ENCODE data around the gene EXD2.

Gene EXD2

GRCh38 chr14:69226736-69227135 lies 35.4 kb downstream of the EXD2 start:
- TF ChIP-seq POLR2A (IDR thresholded peaks at IDR 0.05; ENCODE audit: low read depth, low read length), result no peak
- DNase-seq (ENCODE audit: insufficient read length, low spot score) (no peak), FAIRE-seq (no peak)

- no peak for TF ChIP-seq POLR2A (IDR thresholded peaks at IDR 0.05; ENCODE audit: low read depth, low read length)
Measured at GRCh38 chr14:69231486-69231885, 40.2 kb downstream of the EXD2 start.

GRCh38 chr14:69232388-69232787 lies 41.1 kb downstream of the EXD2 start:
- no peak for FAIRE-seq
- no peak for DNase-seq (ENCODE audit: insufficient read length, low spot score)

More at GRCh38 chr14:69231486-69231885, 40.2 kb downstream of the EXD2 start:
- DNase-seq (ENCODE audit: insufficient read length, low spot score) (no peak), FAIRE-seq (no peak)

DNA sequence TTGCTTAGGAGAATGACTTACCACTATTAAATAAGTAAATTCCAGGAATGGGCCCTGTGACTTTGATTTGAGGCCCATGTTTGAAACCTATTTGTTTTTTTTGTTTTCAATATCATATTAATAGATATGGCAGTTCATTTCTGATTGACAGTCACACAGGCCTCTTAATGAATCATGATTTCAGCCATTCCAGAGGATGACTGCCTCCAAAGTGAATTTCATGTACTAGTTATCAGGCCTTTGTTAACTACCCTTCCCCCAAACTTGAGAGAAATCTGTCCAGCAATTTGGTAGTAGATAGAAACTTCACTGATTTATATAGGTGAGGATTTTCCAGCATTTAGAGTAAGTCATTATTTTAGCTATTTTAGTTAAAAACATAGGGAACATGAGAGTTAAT lies 42.8 kb downstream of the EXD2 start:
- no peak for DNase-seq (ENCODE audit: insufficient read length, low spot score)
- no peak for FAIRE-seq
- no peak for TF ChIP-seq POLR2A (IDR thresholded peaks at IDR 0.05; ENCODE audit: low read depth, low read length)

More at GRCh38 chr14:69232388-69232787, 41.1 kb downstream of the EXD2 start:
- TF ChIP-seq POLR2A (IDR thresholded peaks at IDR 0.05; ENCODE audit: low read depth, low read length), result no peak

GRCh38 chr14:69235708-69236107 lies 44.4 kb downstream of the EXD2 start:
- no peak for FAIRE-seq
- DNase-seq (ENCODE audit: insufficient read length, low spot score), result no peak
- no peak for TF ChIP-seq POLR2A (IDR thresholded peaks at IDR 0.05; ENCODE audit: low read depth, low read length)

DNA sequence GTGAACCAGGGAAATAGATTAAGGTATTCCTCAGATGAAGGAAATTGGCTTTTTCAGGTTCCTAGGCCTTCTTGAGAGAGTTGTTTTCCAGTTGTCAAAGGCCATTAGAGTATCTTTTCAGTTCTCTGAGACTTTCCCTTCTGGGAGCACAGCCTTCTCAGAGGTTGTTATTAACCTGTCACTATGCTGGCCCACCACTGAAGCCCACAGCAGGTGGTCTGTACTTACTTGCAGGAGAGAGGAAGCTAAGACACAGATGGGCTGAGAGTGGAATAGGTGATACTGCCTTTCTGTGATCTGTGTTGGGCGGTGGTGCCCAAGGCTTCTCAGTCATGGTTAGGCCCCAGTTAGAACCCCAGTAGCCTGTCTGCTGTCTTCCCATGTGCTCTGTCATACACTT lies 45.8 kb downstream of the EXD2 start:
- no peak for TF ChIP-seq POLR2A (IDR thresholded peaks at IDR 0.05; ENCODE audit: low read depth, low read length)
- FAIRE-seq, result no peak
- DNase-seq (ENCODE audit: insufficient read length, low spot score), result no peak

- FAIRE-seq, result no peak
- no peak for TF ChIP-seq POLR2A (IDR thresholded peaks at IDR 0.05; ENCODE audit: low read depth, low read length)
- no peak for DNase-seq (ENCODE audit: insufficient read length, low spot score)
Measured at GRCh38 chr14:69237584-69237983, 46.3 kb downstream of the EXD2 start.

DNA sequence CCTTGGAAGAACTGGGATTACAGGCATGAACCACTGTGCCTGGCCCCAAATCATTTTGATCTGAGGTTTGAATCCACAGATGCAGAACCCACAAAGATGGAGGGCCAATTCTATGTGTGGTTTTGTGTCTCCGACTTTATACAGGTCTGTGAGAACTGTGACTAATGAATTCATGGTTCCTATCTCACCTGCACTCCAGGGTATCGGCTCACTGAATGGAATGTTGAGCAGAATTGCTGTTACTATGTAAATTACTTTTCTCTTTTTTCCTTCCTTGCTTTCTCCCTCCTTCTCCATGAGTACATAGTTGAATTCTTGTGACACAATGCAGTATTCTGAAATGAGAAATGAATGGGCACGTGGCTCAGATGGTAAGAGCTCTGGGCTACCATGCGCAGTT lies 47.6 kb downstream of the EXD2 start:
- FAIRE-seq (no peak), DNase-seq (ENCODE audit: insufficient read length, low spot score) (no peak)
- no peak for TF ChIP-seq POLR2A (IDR thresholded peaks at IDR 0.05; ENCODE audit: low read depth, low read length)

- no peak for FAIRE-seq
- TF ChIP-seq POLR2A (IDR thresholded peaks at IDR 0.05; ENCODE audit: low read depth, low read length), result no peak
- no peak for DNase-seq (ENCODE audit: insufficient read length, low spot score)
Measured at GRCh38 chr14:69240527-69241173, 49.4 kb downstream of the EXD2 start.

DNA sequence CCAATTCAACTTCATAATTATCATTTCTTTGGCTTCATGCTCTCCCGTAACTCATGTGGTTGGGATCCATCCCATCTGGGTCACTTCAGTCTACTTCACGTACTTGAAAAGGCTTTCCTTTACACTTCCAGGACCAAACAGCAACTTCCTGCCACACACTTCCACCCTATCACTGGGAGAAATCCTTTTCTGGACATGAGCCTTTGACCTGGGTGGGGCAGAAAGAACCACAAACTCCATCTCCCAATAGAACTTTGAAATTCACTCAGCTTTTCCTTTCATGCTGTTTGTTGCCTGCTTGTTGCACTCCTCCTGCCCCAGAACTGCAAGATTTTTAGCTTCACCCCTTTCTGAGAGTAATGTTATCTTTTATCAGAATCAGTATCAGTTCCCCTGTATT lies 50.3 kb downstream of the EXD2 start:
- DNase-seq (ENCODE audit: insufficient read length, low spot score), result no peak
- FAIRE-seq, result no peak
- no peak for TF ChIP-seq POLR2A (IDR thresholded peaks at IDR 0.05; ENCODE audit: low read depth, low read length)

- TF ChIP-seq POLR2A (IDR thresholded peaks at IDR 0.05; ENCODE audit: low read depth, low read length), result no peak
- FAIRE-seq (no peak), DNase-seq (ENCODE audit: insufficient read length, low spot score) (no peak)
Measured at GRCh38 chr14:69242311-69243224, 51.3 kb downstream of the EXD2 start.

GRCh38 chr14:69244946-69245345 lies 53.6 kb downstream of the EXD2 start:
- TF ChIP-seq POLR2A (IDR thresholded peaks at IDR 0.05; ENCODE audit: low read depth, low read length), result no peak
- FAIRE-seq (no peak), DNase-seq (ENCODE audit: insufficient read length, low spot score) (no peak)

DNA sequence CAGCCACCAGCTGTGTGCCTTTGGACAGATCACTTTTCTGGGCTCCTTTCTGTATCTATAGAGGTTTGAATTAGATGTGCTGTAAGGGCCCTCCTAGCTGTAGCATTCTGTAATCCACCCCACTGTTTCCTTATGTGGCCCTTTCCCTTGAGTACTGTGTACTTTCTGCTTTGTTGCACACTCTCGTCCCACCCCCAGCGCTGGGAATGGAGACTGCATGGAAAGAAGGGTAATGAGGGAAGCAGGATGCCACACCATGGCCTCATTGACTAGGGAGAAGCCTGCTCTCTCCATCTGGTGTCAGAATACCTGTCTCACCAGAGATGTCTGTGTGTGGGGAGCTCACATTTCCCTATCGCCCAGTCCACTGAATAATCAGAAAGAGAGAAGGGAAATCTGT lies 55.0 kb downstream of the EXD2 start:
- no peak for FAIRE-seq
- no peak for TF ChIP-seq POLR2A (IDR thresholded peaks at IDR 0.05; ENCODE audit: low read depth, low read length)
- DNase-seq (ENCODE audit: insufficient read length, low spot score), result no peak

DNA sequence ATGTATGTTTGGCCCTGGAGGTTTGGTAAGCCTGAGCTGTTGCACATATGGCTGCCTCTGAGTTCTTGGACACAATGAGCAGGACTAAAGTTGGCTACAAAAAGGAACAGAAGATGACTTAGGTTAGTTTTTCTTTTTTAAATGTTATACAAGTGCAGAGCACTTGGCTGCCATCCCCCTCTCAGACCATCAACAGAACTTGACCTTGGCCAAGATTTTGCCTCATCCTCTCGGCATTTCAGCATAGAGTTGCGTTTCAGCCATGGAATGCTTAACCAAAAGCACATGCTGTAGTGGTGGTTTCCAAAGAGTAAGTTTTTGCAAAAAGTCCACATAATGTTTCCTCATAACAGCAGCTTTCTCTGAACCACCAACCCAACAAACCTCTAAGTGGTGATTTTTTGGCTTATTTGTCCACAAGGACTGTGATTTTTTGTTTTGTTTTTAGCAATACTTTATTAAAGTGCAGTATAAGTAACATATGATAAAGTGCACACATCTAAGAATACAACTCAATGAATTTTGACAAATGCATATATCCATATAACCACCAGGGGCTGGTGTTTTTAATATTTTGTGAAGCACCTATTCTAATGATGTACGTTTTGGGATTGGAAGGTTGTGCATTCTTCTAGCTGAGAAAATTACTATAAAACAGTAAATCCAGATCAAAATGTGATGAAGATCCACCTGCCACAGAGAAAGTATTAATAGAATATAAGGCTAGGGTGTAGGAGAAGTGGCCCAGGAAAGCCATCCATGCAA lies 56.6 kb downstream of the EXD2 start:
- no peak for TF ChIP-seq POLR2A (IDR thresholded peaks at IDR 0.05; ENCODE audit: low read depth, low read length)
- DNase-seq (ENCODE audit: insufficient read length, low spot score), result no peak
- FAIRE-seq, result no peak
